H9 (cell line): ENCODE data around the gene MAGI3. TPM values are rescaled to one million over a fixed set of nuclear protein-coding genes. Genes with fewer than 3 reads are reported as not detected.

Experiments used
- DNase-seq: peaks from one replicate; pipeline ENCODE4 v3.0.0-alpha.2; 2017
- H2AFZ ChIP-seq: one replicate; pipeline ENCODE4 v1.6.1; 2013; ENCODE audit warnings: mild to moderate bottlenecking, low read length, control low read depth, moderate library complexity
- H2AK5ac ChIP-seq: 2 replicates; pipeline ENCODE4 v1.6.1; 2013; ENCODE audit warnings: low read length, control low read depth, mixed read lengths; ENCODE audit not compliant: insufficient read length
- H2BK120ac ChIP-seq: one replicate; pipeline ENCODE4 v1.6.1; 2013; ENCODE audit warnings: low read depth, mild to moderate bottlenecking, low read length, control low read depth, inconsistent platforms; ENCODE audit not compliant: poor library complexity, severe bottlenecking
- H2BK12ac ChIP-seq: 2 replicates; pipeline ENCODE4 v1.6.1; 2013; ENCODE audit warnings: low read length, control low read depth, mixed read lengths, low read depth; ENCODE audit not compliant: insufficient read length
- H2BK15ac ChIP-seq: 2 replicates; pipeline ENCODE4 v1.6.1; 2013; ENCODE audit warnings: low read depth, low read length, control low read depth
- H2BK20ac ChIP-seq: one replicate; pipeline ENCODE4 v1.6.1; 2013; ENCODE audit warnings: low read depth, mild to moderate bottlenecking, low read length, control low read depth, inconsistent platforms; ENCODE audit not compliant: poor library complexity, severe bottlenecking
- H2BK5ac ChIP-seq: 2 replicates; pipeline ENCODE4 v1.6.1; 2013; ENCODE audit warnings: low read length, control low read depth, mixed read lengths; ENCODE audit not compliant: insufficient read length
- H3K14ac ChIP-seq: 2 replicates; pipeline ENCODE4 v1.6.1; 2013; ENCODE audit warnings: low read length, control low read depth; ENCODE audit not compliant: insufficient read depth
- H3K18ac ChIP-seq: 2 replicates; pipeline ENCODE4 v1.6.1; 2013; ENCODE audit warnings: low read depth, mild to moderate bottlenecking, mixed read lengths, low read length, control low read depth; ENCODE audit not compliant: insufficient read length
- H3K23ac ChIP-seq: 2 replicates; pipeline ENCODE4 v1.6.1; 2013; ENCODE audit warnings: low read length, control low read depth, mixed read lengths, low read depth; ENCODE audit not compliant: insufficient read length
- H3K23me2 ChIP-seq: 2 replicates; pipeline ENCODE4 v1.6.1; 2013; ENCODE audit warnings: low read depth, mild to moderate bottlenecking, mixed read lengths, low read length, control low read depth; ENCODE audit not compliant: insufficient read length, poor library complexity, severe bottlenecking
- H3K27ac ChIP-seq: 2 replicates; pipeline ENCODE4 v1.5.1; 2013; ENCODE audit warnings: low read length, control low read depth, mixed read lengths, low read depth; ENCODE audit not compliant: insufficient read length
- H3K27me3 ChIP-seq: 2 replicates; pipeline ENCODE4 v1.6.1; 2013; ENCODE audit warnings: low read length, control low read depth, inconsistent platforms; ENCODE audit not compliant: insufficient read depth
- H3K4ac ChIP-seq: 2 replicates; pipeline ENCODE4 v1.6.1; 2013; ENCODE audit warnings: low read depth, mild to moderate bottlenecking, control low read depth, inconsistent platforms, low read length, moderate library complexity
- H3K4me1 ChIP-seq: 2 replicates; pipeline ENCODE4 v1.6.1; 2013; ENCODE audit warnings: low read length, control low read depth, inconsistent platforms; ENCODE audit not compliant: insufficient read depth
- H3K4me2 ChIP-seq: 2 replicates; pipeline ENCODE4 v1.6.1; 2013; ENCODE audit warnings: low read length, control low read depth, mixed read lengths; ENCODE audit not compliant: insufficient read length, insufficient read depth
- H3K56ac ChIP-seq: 2 replicates; pipeline ENCODE4 v1.6.1; 2013; ENCODE audit warnings: low read depth, mild to moderate bottlenecking, mixed read lengths, low read length, control low read depth; ENCODE audit not compliant: insufficient read length
- H3K79me1 ChIP-seq: 2 replicates; pipeline ENCODE4 v1.6.1; 2013; ENCODE audit warnings: low read depth, mild to moderate bottlenecking, moderate library complexity, low read length, control low read depth, inconsistent platforms; ENCODE audit not compliant: insufficient read depth, poor library complexity, severe bottlenecking
- H3K79me2 ChIP-seq: 2 replicates; pipeline ENCODE4 v1.6.1; 2013; ENCODE audit warnings: low read length, control low read depth, inconsistent platforms; ENCODE audit not compliant: insufficient read depth
- H3K9ac ChIP-seq: 2 replicates; pipeline ENCODE4 v1.6.1; 2013; ENCODE audit warnings: low read length, control low read depth, mixed read lengths; ENCODE audit not compliant: insufficient read length; ENCODE audit errors: extremely low read depth
- H3K9me3 ChIP-seq: one replicate; pipeline ENCODE4 v1.6.1; 2013; ENCODE audit warnings: low read depth, low read length, inconsistent platforms; ENCODE audit not compliant: control insufficient read depth
- H3T11ph ChIP-seq: one replicate; pipeline ENCODE4 v1.6.1; 2013; ENCODE audit warnings: mild to moderate bottlenecking, low read length, control low read depth, inconsistent platforms
- H4K20me1 ChIP-seq: one replicate; pipeline ENCODE4 v1.6.1; 2013; ENCODE audit not compliant: control insufficient read depth, insufficient read length, insufficient read depth
- H4K5ac ChIP-seq: 2 replicates; pipeline ENCODE4 v1.6.1; 2013; ENCODE audit warnings: low read depth, mild to moderate bottlenecking, mixed read lengths, low read length, control low read depth; ENCODE audit not compliant: insufficient read length
- H4K8ac ChIP-seq: replicated peaks from 2 replicates; pipeline ENCODE4 v1.6.1; 2013; ENCODE audit warnings: low read length, control low read depth, mixed read lengths, low read depth; ENCODE audit not compliant: insufficient read length
- H4K91ac ChIP-seq: 2 replicates; pipeline ENCODE4 v1.6.1; 2013; ENCODE audit warnings: low read depth, mild to moderate bottlenecking, moderate library complexity, mixed read lengths, low read length, control low read depth; ENCODE audit not compliant: insufficient read length
- H3K27ac Mint-ChIP-seq, 3 experiments: 2 replicates in 2 of 3; 3 replicates in 1 of 3; pipeline ENCODE4 v1.8.0; 2020 to 2021; ENCODE audit warnings: mixed read lengths in 3 of 3, mild to moderate bottlenecking in 1 of 3, moderate library complexity in 1 of 3
- H3K27me3 Mint-ChIP-seq: 2 replicates; pipeline ENCODE4 v1.8.0; 2021; ENCODE audit warnings: low read depth, mild to moderate bottlenecking, moderate library complexity, mixed read lengths
- H3K36me3 Mint-ChIP-seq, 3 experiments: 2 replicates in 2 of 3; 3 replicates in 1 of 3; pipeline ENCODE4 v1.8.0; 2020 to 2021; ENCODE audit warnings: low read depth in 3 of 3, mixed read lengths in 3 of 3; ENCODE audit not compliant: insufficient read depth in 1 of 3
- H3K4me1 Mint-ChIP-seq, 2 experiments: 2 replicates each; pipeline ENCODE4 v1.8.0; 2020; ENCODE audit warnings: mixed read lengths in 2 of 2
- H3K4me3 Mint-ChIP-seq, 2 experiments: 2 replicates in 1 of 2; 3 replicates in 1 of 2; pipeline ENCODE4 v1.8.0; 2020 to 2021; ENCODE audit warnings: mild to moderate bottlenecking in 2 of 2, mixed read lengths in 2 of 2, moderate library complexity in 1 of 2
- H3K9me3 Mint-ChIP-seq, 2 experiments: 2 replicates in 1 of 2; 3 replicates in 1 of 2; pipeline ENCODE4 v1.8.0; 2020; ENCODE audit warnings: mild to moderate bottlenecking in 2 of 2, mixed read lengths in 2 of 2, moderate library complexity in 1 of 2
- WGBS: extraction: QIAGEN DNeasy Blood & Tissue Kit; methylation state at CpG from one replicate; pipeline ENCODE4 v1.1.7; 2013; ENCODE audit warnings: missing lambda C conversion rate, low lambda C conversion rate, mixed read lengths; ENCODE audit not compliant: insufficient read length; ENCODE audit errors: extremely low coverage; 5-methylcytosine and 5-hydroxymethylcytosine counted together
- total RNA-seq: library from RNA; stranded (reverse); gene quantifications from 2 replicates; pipeline ENCODE4 v1.2.1, GENCODE V29; 2021
- TF ChIP-seq, protein P1 (sequence below): fragments of 200-600 bp; sonication (generic); conservative IDR thresholded peaks from 3 replicates; pipeline ENCODE4 v1.8.0; 2021; ENCODE audit warnings: antibody characterized with exemption, mild to moderate bottlenecking

Gene MAGI3
- total RNA-seq, 1 experiment from 2014 or later: 8.2 TPM

DNA sequence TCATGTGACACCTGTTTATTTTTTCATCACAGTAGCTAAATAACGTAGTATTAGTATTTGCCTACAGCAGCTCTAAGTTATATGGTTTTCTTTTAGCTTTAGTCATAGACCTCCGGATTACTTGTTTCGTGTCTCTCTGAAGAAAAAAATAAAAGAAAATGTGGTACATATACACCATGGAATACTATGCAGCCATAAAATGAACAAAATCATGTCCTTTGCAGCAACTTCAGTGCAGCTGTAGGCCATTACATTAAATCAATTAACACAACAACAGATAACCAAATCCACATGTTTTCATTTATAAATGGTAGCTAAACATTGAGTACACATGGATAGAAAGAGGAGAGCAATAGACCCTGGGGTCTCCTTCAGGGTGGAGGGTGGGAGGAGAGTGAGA lies 142.7 kb downstream of the MAGI3 start:
- H3K4ac ChIP-seq: no peak overlapping the region
- no peaks in the 10 kb centered on the region for H3K27me3 Mint-ChIP-seq
- H3K23me2 ChIP-seq: no peaks in the 10 kb centered on the region
- H3K9me3 Mint-ChIP-seq: peaks cover 4 to 5% of the 10 kb centered on the region in 2 experiments; a peak in 3 of 5 replicates
- H4K5ac ChIP-seq: no peak overlapping the region
- no peak for DNase-seq
- H3K56ac ChIP-seq: no peak overlapping the region
- H4K8ac ChIP-seq: no peak overlapping the region
- no peaks in the 10 kb centered on the region for H3K27me3 ChIP-seq
- H2BK15ac ChIP-seq: no peak overlapping the region
- no peak overlapping the region for H3K23ac ChIP-seq
- no peak overlapping the region for H2BK12ac ChIP-seq
- H3K4me1 ChIP-seq: no peaks in the 10 kb centered on the region; the same call in 1 of the 2 replicates
- H3K27ac ChIP-seq: no peak overlapping the region
- TF ChIP-seq, protein P1, sequence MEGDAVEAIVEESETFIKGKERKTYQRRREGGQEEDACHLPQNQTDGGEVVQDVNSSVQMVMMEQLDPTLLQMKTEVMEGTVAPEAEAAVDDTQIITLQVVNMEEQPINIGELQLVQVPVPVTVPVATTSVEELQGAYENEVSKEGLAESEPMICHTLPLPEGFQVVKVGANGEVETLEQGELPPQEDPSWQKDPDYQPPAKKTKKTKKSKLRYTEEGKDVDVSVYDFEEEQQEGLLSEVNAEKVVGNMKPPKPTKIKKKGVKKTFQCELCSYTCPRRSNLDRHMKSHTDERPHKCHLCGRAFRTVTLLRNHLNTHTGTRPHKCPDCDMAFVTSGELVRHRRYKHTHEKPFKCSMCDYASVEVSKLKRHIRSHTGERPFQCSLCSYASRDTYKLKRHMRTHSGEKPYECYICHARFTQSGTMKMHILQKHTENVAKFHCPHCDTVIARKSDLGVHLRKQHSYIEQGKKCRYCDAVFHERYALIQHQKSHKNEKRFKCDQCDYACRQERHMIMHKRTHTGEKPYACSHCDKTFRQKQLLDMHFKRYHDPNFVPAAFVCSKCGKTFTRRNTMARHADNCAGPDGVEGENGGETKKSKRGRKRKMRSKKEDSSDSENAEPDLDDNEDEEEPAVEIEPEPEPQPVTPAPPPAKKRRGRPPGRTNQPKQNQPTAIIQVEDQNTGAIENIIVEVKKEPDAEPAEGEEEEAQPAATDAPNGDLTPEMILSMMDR: no peak
- H2BK20ac ChIP-seq: no peak overlapping the region
- peaks cover 5 to 11% of the 10 kb centered on the region in 2 experiments; a peak in 3 of 4 replicates for H3K4me1 Mint-ChIP-seq
- H3T11ph ChIP-seq: no peak overlapping the region
- no peak overlapping the region for H2BK120ac ChIP-seq
- H3K27ac Mint-ChIP-seq: no peak overlapping the region
- no peak overlapping the region for H2AFZ ChIP-seq
- no peak overlapping the region for H2AK5ac ChIP-seq
- WGBS: no CpG with 5 or more reads among the region's 3 CpGs
- no peaks in the 10 kb centered on the region for H3K79me1 ChIP-seq
- H3K9ac ChIP-seq: no peak overlapping the region
- no peak overlapping the region for H3K14ac ChIP-seq
- H4K20me1 ChIP-seq: no peaks in the 10 kb centered on the region
- no peak overlapping the region for H3K4me3 Mint-ChIP-seq
- peaks cover 0 to 5% (median 0%) of the 10 kb centered on the region in 3 experiments; a peak in 2 of 7 replicates for H3K36me3 Mint-ChIP-seq
- no peaks in the 10 kb centered on the region for H3K9me3 ChIP-seq
- no peak overlapping the region for H2BK5ac ChIP-seq
- H3K4me2 ChIP-seq: no peak overlapping the region
- no peaks in the 10 kb centered on the region for H3K79me2 ChIP-seq
- H4K91ac ChIP-seq: no peak overlapping the region
- no peak overlapping the region for H3K18ac ChIP-seq
